DMS79 (cell line): ENCODE results near the gene MT1H.
"Not testable (repeated sequence)": the region's sequence is repeated elsewhere in the genome, so short reads cannot be mapped to it uniquely, and the experiment has no call there.

Experiments used
- DNase-seq: peaks from one replicate; lab custom pipeline; 2025; lab: John Stamatoyannopoulos, UW

The MT1H gene

DNA sequence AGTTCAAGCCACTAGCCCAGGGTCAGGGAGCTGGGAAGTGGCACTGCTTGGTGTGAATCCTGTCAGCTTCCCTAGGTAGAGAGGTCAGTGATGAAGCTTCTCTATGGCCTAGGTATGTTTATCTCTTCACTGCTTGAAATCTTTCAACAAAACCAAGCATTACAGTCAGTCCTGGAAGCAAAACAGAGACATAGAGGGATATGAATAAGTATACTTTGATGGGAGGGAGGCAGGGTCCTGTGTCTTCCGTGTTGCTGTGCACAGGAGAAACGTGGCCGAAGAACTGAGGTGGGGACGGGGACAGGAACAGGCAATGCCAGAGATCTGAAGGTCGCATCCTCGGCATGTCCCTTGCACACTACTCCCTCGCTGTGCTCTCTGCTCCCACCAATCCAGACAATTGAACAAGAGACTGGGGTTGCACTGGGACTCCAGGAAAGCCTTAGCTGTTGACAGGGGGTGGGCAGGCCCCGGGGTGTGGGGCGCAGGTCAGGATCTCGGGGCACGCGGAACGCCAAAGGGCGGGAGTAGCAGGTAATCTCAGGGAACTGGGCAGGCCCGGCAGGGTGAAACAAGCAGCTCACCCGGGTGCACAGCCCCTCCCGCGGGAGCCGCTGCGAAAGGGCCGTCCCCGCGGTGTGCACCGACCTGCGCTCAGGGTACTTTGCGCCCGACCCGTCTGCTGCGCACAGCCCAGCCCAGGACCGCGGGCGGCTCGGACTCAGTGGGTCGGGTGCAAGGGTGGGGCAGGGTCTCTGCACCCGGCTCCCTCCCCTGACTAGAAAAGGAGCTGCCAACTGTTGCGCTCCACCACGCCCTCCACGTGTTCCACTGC is at the start of gene MT1H:
MT1H (plus strand) TSS at position 810 of the 835 bp plus-strand sequence. CDS start 71 bp downstream, outside the sequence.
- no peak for DNase-seq

DNA sequence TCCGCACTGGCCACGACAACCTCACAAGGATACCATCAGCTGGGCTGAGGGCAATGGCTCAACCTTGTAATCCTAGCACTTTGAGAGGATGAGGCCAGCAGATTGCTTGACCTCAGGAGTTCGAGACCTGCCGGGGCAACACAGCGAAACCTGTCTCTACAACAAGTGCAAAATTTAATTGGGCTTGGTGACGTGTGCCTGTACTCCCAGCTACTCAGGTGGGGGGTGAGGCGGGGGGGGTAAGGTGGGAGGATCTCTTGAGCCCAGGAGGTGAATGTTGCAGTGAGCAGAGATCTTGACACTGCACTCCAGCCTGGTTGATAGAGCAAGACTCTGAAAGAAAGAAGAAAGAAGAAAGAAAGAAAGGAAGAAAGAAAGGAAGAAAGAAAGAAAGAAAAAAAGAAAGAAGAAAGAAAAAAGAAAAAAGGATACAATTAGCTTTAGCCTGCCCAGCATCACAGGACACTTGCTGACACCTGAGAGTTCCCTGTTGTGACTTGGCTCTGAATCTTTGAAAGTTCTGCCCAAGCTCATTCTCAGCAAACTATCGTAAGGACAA is 49.2 kb upstream of the MT1H start:
- DNase-seq, result no peak

DNA sequence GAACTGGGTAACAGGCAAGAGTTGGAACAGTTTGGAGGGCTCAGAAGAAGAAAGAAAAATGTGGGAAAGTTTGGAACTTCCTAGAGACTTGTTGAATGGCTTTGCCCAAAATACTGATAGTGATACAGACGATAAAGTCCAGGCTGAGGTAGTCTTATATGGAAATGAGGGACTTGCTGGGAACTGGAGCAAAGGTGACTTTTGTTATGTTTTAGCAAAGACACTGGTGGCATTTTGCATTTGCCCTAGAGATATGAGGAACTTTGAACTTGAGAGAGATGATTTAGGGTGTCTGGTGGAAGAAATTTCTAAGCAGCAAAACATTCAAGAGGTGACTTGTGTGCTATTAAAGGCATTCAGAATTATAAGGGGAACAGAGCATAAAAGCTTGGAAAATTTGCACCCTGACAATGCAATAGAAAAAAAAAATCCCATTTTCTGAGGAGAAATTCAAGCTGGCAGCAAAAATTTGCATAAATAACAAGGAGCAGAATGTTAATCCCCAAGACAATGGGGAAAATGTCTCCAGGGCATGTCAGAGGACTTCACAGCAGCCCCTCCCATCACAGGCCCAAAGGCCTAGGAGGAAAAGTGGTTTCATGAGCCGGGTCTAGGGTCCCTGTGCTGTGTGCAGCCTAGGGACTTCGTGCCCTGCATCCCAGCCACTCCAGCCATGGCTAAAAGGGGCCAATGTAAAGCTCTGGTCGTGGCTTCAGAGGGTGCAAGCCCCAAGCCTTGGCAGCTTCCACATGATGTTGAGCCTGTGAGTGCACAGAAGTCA is 47.8 kb upstream of the MT1H start:
- not testable (repeated sequence) for DNase-seq

DNA sequence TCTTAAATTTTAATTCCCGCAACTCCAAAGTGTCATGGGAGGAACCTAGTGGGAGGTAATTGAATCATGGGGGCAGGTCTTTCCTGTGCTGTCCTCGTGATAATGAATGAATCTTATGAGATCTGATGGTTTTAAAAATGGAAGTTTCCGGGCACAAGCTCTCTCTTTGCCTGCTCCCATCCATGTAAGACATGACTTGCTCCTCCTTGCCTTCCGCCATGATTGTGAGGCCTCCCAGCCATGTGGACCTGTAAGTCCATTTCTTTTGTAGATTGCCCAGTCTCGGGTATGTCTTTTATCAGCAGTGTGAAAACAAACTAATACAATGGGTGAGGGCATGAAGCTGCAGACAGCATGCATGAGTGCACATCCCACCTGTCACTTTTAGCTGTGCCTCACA is 46.4 kb upstream of the MT1H start:
- not testable (repeated sequence) for DNase-seq

DNA sequence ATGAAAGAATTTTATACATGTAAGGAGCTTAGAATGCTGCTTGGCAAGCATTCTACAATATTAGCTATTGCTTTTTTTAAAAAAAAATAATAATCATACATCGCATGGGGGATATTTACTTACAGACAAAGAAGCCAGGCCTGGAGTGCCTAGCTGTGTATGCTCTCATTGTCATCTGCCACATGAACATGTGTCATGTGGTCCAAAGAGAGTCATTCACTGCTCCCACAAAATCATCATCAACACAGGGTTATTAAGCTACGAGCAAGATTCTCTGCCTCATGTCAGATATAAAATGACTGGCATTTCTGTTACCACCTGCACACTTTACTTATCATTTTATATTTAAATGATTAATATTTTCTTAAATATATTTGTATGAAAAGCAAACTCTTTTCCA is 46.0 kb upstream of the MT1H start:
- DNase-seq, result no peak

- no peak for DNase-seq
Measured at GRCh38 chr16:56625140-56625942, 44.3 kb upstream of the MT1H start, which contains the start of gene MT1E. TSS of gene MT1E (plus strand) at chr16:56625781. CDS start at chr16:56625852, 71 bp downstream.

DNA sequence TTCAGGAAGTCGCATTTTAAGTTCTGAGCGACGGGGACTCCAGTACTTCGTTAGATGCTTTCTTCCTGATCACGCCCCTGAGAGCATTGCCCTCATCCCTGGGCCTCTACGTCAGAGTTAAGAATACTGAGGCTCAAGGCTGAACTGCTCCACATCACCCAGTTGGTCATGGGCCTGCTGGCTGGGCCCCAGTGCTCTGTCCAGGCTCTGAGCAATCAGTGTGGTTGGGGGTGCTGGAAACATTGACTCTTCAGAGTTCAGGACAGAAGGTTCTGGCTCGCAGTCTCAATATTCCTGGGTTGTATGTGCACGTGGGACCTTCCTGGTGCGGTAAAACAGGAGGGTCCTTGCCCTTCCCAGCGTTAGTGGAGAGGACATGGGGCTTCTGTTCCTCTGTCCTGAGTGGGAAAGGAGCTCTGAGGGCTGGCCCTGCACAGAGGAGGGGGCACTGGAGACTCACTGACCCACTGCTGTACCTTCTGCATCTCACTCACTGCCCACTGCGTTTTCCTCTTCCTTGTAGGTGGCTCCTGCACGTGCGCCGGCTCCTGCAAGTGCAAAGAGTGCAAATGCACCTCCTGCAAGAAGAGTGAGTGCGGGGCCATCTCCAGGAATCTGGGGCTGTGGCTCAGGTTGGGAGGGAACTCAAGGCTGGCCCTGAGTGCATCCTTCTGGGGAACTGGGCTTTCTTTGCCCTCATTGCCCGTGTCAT is 43.5 kb upstream of the MT1H start:
- DNase-seq, result no peak

DNA sequence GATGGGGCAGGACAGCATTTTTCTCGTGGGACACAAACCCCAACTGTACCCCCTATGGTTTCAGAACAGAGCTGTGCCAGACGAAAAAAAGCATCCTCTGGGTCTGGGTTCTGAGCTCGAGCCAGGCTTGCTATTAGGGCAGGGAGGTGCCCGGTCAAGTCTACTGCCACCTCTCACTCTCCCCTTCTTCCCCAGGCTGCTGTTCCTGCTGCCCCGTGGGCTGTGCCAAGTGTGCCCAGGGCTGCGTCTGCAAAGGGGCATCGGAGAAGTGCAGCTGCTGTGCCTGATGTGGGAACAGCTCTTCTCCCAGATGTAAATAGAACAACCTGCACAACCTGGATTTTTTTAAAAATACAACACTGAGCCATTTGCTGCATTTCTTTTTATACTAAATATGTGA is 42.9 kb upstream of the MT1H start:
- DNase-seq, result no peak

DNA sequence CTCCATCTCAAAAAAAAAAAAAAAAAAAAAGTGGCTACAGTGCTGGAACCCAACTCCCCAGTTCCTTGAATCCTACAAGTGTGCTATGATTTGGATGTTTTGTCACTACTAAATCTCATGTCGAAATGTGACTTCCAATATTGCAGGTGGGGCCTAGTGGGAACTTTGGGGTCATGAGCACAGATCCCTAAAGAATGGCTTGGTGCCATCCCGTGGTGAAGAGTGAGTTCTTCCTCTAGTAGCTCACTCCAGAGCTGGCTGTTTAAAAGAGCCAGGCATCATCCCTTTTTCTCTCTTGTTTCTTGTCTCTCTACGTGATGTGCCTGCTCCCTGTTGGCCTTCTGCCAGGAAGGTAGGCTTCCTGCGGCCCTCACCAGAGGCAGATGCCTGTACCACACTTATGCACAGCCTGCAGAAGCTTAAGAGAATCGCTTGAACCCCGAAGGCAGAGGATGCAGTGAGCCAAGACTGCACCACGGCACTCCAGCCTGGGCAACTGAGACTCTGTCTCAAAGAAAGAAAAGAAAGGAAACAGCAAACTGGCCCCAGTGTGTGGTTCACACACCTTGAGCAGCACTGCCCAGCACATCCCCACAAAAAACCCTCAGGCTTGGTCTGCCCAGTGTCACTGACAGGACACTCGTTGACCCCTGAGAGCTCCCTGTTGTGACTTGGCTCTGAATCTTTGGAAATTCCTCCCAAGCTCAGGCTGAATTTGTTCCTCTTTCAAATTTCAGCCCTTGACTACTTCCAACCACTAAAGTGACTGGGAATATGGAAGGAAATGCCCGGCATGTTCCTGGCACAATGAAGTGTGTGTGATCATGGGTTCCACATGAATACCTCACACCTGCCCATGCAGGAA is 40.9 kb upstream of the MT1H start:
- no peak for DNase-seq

DNA sequence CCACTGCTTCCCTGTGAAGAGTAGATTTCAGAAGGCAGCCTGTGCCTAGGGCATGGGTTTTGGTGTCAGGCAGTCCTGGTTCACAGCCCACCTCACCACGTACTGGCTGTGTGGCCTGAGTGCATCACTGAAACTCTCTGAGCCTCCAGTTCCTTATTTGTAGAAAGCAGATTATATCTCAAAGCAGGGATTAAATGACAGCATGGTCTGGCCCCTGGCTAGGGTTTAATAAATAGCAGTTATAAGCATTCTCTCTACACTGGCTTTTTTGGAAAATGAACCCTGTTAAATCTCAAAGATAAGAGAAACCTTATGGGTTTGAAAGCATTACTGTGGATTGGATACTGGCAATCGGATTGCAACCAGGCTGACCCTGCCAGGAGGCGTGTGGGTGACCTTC is 40.1 kb upstream of the MT1H start:
- no peak for DNase-seq

DNA sequence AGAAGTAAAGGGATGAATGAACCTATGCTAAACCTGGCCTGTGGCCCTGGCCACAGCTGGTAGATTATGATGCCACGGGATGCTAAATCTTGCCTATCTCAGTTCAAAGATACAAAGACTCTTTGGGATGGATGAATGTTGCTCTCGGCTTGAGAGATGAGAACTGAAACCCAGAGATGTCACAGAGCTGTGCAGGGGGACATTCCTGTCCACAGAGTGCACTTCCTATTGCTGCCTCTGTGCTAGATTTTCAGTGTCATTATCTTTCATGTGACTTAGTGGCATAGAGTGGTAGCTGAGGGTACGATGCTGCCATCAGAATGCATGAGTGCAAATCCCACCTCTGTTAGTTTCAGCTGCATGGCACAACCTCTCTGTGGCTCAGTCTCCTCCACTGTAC is 39.5 kb upstream of the MT1H start:
- no peak for DNase-seq

- no peak for DNase-seq
Measured at GRCh38 chr16:56631197-56631596, 38.4 kb upstream of the MT1H start.

DNA sequence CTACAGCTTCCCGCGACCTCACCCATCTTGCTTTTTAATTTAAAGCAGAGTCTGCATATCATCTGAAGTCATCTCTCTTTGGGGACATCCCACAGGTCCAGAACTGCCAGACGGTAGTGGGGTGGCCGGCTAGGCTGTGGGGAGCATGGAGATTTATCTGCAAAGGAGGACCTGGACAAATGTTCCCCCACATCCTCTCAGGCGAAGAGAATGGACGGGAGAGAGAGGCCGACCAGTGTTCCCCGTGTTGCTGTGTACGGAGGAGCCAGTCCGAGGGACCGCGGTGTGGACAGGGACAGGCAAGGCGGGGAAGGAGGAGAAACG is 37.8 kb upstream of the MT1H start:
- no peak for DNase-seq

DNA sequence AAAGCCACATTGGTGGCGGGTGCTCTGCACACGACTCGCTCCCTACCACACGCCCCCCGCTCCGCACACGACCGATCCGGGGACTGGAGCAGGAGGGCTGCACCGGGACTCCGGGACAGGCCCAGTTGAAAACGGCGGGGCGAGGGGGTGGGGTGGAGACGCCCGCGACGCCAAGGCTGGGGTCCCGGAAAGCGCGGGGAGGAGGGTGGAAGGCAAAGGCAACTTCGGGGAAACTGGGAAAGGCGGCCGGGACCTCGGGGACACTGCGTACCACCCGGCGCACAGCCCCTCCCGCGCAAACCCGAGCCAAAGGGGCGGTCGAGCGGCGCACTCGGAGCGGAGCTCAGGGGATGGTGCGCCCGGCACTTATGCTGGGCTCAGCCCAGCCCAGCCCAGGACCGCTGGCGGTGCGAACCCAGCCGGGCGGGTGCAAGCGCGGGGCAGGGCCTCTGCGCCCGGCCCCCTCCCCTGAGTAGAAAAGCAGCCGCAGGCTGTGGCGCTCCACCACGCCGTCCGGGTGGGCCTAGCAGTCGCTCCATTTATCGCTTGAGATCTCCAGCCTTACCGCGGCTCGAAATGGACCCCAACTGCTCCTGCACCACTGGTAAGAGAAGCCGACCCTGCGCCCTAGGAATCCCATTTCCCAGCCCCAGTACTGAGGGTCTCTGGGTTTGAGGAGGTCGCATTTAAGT is 37.3 kb upstream of the MT1H start, which contains the start of gene MT1M:
MT1M (plus strand) TSS at position 504 of the 692 bp plus-strand sequence; CDS start at position 577, 73 bp downstream.
- no peak for DNase-seq

DNA sequence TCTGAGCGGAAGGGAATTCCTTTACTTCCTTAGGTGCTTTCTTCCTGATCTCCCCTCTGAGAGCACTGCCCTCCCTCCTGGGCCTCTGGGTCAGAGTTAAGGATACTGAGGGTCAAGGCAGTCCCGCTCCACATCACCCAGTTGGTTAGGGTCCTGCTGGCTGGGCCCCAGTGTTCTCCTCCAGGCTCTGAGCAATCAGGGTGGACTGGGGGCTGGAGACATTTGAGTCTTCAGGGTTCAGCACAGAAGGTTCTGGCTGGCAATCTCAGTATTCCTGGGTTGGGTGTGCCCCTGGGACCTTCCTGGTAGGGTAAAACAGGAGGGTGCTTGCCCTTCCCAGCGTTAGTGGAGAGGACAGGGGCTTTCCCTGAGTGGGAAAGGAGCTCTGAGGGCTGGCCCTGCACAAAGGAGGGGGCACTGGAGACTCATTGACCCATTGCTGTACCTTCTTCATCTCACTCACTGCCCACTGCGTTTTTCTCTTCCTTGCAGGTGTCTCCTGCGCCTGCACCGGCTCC is 36.7 kb upstream of the MT1H start:
- no peak for DNase-seq

GRCh38 chr16:56633535-56633934 is 36.1 kb upstream of the MT1H start:
- DNase-seq, result no peak

GRCh38 chr16:56634715-56635440 is 34.7 kb upstream of the MT1H start:
- DNase-seq, result no peak

DNA sequence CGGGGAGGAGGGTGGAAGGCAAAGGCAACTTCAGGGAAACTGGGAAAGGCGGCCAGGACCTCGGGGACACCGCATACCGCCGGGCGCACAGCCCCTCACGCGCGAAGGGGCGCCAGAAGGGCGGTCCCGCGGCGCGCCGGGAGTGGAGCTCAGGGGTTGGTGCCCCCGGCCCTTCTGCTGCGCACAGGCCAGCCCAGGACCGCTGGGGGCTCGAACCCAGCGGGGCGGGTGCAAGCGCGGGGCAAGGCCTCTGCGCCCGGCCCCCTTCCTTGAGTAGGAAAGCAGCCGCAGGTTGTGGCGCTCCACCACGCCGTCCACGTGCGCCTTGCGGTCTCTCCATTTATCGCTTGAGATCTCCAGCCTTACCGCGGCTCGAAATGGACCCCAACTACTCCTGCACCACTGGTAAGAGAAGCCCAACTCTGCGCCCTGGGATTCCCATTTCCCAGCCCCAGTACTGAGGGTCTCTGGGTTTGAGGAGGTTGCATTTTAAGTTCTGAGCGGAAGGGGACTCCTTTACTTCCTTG is 34.1 kb upstream of the MT1H start:
- no peak for DNase-seq
